ENCODE results near the gene PGM5.
"Not testable (repeated sequence)": the region's sequence is repeated elsewhere in the genome, so short reads cannot be mapped to it uniquely, and the experiment has no call there.

GRCh38 chr9:68396411-68397094, 40.1 kb downstream of the PGM5 start:
- TF ChIP-seq CTCF (conservative IDR thresholded peaks at IDR 0.05); EZH2 (IDR thresholded peaks at IDR 0.05; ENCODE audit: low read depth): not testable (repeated sequence)
